GM21447 (cell line): ENCODE measurements around the gene TMF1.

Experiments
- ATAC-seq: cut with Tn5 transposase; IDR thresholded peaks from one replicate; pipeline ENCODE4 v1.9.1; 2021; ENCODE audit not compliant: unreplicated experiment

Gene TMF1

DNA sequence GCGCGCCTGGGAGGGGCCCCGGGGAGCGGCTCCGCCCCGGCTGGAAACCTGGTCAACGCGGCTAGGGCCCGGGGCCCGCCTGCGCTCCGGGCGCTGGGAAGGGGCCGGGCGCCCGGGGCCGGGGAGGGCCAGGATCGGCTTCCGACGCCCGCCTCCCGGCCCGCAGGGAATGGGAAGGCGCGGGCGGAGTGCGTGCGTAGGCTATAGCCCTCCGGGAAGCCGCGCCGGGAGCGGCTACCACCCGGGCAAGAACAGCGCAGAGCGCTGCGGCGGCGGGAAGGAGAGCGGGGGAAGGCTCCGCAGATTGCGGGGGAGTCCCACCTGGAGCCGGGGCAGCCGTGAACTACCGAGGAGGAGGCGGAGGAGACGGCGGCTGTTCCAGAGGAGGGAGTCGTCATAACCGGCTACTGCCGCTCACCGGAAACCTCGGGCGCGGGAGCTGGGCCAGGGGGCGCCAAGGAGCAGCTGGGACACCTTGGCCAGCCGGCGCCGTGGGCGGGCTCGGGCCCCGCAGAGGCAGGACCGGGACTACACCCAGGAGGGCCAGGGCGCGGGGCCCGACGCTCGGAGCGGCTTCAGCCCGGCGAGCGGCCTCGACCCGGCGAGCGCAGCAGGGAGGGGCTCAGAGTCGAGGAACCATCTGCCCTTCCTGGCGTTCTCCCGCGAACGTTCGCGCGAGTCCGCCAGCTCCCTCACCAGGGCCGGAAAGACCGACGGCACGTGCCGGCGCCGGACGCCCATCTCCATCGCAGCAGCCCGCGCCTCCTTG is 38.7 kb downstream of the TMF1 start, which contains the start of gene EOGT:
Gene EOGT (minus strand): TSS at position 432 of the 769 bp plus-strand sequence. CDS start 3,838 bp downstream, outside the sequence.
- ATAC-seq = peak; percentile 83

DNA sequence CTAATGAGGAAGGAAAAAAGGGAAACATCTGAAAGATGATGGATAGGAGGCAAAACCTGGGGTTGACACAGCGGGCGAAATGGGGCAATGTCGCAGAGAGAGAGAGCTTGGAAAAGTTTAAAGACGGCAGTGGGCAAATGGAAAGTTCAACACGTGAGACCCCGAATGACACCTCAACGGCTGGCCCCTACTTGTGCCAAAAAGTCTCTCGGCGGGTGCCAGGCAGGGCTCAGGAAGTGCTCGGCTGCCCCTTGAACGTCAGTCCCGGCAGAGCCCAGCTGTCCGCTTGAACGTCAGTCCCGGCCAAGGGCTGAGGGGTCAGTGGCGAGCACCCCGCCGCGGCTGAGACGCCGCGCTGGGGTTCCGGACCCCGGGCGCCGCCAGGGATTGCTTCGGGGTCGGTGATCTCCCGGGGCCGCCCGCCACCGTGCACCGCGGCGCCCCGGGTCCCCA is 39.3 kb downstream of the TMF1 start:
- ATAC-seq = peak; percentile 37

DNA sequence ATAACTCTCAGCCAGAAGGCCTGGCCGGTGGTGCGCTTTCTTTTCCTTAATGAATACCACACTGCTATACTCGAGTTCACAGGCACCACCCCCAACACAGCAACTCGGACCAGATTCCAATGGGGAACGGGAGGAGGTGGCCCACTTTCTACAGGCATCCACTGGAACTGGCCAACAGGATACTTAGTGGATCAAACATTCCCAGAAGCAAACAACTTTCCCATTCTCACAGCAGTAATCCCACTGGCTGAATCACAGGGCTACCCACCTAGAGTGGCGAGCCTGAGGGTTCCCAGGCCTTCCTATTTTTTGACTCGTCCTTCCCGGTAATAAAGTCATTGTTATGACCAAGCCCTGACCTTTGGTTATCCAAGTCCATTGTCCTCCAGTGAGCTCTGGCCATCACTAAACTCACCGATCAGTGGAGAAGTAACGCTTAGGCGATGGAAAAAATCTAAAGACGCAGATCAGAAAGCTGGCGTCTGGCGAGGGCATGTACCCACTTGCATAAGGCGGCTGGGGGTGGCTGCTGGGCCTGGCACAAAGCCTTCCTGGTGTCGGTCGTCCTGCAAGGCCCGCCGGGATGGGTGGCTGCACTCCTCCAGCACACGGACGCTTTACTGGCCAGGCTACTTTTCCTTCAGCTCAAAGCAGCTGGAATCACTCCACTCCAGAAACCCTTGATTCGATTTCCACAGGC is 39.9 kb downstream of the TMF1 start:
- no peak for ATAC-seq

- no peak for ATAC-seq
These were observed 40.9 kb downstream of the TMF1 start for GRCh38 chr3:69011096-69011730.

DNA sequence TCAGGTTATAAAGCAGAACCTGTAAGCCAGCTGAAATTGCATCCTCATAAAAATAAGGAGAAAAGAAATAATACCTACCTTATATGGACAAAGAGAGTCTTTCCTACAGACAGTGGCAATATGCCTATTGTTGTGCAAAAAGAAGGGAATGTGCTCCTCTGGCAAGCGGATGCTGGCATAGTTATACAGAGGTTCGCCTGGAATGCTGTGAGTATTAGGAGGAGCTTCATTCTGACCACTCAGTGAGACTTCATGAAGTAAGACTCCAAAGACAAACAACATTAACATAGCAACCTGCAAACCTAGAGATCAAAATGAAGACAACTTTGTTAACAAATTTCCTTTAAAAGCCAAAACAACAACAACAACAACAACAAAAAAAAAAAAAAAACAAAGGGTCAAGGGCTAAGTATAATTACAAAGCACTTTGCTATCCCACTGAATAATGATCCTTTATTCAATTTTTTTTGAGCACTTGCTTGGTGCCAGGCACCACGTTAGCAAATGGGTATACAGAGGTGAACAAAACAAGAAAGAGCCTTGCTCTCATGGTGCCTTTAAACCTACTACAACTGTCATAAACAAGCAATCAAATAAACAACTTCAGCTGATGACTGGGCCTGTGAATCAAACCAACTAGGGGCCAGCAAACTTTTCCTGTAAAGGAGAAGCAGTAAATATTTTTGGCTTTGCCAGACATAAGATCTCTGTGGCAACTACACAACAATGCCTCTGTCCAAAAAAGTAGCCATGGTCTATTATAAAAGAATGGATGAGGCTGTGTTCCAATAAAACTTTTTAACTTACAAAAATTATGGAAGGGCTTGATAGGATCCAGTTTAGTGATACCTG is 42.3 kb downstream of the TMF1 start:
- no peak for ATAC-seq

GRCh38 chr3:69008980-69009379 is 43.2 kb downstream of the TMF1 start:
- ATAC-seq = no peak

DNA sequence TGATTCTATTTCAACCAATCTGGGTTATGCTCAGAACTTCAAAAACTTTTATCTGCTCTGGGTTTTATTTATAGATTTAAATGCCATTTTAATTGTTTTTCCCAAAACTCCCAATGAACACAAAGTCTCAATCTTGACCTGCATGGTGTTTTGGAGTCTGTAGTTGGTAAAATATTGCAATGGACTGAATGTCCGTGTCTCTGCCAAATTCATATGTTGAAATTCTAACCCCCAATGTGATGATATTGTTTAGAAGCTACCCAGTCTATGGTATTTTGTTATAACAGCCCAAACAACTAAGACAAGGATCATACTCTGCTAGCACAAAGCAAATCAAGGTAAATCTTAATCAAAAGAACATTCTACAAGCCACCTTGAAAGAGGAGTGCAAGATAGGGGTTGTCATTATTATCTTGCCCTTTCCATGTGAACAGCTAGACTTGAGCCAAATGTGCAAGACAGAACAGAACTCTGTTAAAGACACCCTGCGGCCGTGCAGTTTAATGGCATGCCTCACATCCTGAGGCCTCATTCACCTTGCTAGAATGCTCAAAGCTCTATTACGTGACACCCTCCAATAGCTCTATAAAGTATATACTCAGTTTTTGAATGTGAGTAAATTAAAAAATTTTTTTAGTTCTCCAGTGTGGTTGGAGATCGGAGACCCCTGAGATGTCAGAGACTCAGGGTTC is 46.2 kb downstream of the TMF1 start:
- no peak for ATAC-seq

DNA sequence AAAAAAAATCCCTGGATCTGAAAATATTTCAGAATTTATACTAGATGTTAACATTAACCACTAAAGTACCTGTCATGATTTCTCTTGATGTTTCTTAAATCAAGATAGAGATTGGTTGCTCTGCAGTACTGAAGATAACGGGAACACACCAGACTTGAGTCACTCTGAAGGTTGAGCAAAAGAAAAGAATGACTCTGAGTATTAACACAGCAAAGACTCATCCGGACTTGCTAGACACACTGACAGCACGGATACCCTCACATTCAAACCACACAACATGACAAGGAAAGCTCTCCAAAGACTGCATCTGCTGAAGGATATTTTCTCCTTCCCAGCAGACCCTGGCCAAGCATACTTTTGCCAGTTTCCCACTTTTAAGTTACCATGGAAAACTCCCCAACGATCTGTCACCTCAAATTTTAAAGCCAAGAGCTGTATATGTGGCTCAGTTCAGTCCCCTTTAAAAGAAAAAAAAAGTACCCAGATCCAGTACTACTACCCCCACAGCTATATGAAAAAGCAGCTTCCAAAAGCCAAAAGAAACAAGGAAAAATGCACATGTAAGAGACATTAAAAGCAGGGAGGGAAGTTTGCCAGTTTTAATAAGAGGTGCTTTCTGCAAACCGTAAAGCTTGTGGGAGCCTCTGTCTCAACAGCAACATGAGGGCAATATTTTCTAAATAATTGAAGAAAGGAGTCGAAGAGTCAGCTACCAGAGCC is 46.9 kb downstream of the TMF1 start:
- ATAC-seq = no peak

DNA sequence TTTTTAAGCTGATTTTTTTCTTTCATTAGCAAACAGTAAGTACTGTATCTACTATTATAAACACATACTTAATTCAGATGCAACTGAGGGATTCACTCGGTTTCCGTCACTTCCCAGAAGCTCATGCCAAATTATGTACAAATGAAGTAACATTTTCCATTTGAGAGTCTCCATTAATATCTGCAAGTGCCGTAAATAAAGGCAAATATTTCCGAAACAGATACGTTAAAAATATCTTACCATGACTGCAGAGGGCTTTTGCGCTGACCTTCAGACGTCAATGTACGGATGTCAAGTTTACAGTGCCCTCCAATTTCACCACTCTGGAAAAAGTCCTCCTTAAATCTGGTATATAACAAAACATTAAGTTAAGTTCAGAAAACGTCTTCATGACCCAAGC is 48.0 kb downstream of the TMF1 start:
- ATAC-seq = no peak

DNA sequence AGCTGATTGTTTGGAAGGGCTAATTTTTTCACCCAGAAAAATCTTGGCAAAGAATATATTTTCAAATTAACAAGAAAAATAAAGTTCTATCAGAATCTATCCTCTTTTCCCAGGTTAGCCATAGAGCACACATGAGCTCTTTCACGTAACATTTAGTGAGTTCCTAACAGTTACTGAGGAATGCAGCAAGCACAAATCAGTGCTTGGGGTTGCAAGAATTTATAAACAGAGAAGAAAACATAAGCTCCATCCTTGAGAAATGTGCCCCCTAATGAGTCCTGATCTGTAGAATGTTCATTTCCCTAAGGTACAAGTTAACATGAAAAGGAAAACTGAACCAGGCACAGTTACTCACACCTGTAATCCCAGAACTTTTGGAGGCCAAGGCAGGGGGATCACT is 52.5 kb downstream of the TMF1 start:
- no peak for ATAC-seq

DNA sequence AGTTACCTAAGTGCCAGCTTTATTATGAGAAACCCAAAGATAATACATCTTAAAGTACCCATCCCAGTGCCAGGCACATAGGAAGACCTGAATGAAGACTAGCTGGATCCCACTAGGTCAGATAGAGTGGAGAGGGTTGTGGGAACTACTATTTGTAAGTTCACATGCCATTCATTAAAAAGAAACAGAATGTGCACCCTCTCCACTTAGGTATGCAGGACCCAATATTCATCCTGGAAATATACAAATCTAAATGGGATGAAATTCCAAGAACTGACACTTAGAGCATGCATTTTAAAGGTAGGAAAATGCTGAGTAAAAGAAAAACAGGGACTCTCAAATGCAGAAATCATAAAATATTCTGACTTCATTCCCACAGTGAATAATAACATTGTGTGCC is 53.0 kb downstream of the TMF1 start:
- ATAC-seq = no peak

DNA sequence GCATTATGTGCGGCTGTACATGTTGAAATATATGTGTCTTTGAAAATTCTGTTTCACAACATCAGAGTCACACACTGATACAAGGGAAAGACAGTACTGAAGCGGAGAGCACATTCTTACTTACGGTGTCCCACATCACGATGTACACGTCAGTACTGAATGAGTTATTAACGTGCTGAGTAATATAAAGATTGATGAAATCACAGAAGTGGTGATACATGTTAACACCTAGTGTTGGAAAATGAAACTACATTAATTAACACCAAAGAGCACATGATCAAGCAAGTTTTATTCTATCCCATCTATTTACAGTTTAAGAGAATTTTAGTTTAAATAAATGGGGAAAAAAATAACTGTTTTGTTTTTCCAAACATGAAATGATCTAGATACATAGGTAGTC is 54.2 kb downstream of the TMF1 start:
- no peak for ATAC-seq

DNA sequence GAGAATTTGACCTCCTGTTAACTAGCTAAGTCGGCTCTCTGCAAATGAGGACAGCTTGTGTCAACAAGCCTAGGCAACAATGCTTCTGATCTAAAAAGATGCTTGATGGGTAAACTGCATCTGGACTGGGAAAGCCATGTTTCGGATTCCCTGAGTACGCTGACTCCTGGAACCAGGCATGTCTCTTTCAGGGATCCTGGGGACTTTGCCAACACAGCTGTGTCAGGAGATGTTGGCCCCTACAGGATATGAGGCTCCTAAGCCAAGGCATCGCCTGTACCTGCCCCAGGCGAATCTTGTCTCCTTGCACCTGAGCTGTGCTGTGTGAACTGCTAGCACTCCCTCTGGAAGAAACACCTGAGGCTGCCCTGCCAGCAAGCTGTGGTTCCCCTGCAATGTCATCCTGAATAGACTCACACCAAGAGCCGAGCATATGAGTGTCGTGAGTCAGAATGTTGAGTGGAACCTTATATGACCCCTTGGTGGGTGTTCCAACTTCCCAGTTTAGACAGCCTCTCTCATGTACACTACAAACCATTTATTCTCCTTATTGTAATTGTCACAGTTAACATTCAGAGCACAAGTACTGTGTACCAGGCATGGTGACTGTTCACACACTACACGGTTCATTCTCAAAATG is 55.7 kb downstream of the TMF1 start:
- no peak for ATAC-seq

GRCh38 chr3:68988740-68989139 is 63.4 kb downstream of the TMF1 start:
- ATAC-seq = no peak

- ATAC-seq = no peak
These were observed 64.8 kb downstream of the TMF1 start for GRCh38 chr3:68987322-68987721.

GRCh38 chr3:68986496-68987208 is 65.5 kb downstream of the TMF1 start:
- no peak for ATAC-seq

GRCh38 chr3:68985146-68985790 is 66.9 kb downstream of the TMF1 start:
- no peak for ATAC-seq

GRCh38 chr3:68984011-68984530 is 68.1 kb downstream of the TMF1 start:
- ATAC-seq = no peak
